ENCODE data around the gene ICAM4. TPM values are rescaled to one million over a fixed set of nuclear protein-coding genes. Genes with fewer than 3 reads are reported as not detected.

Gene ICAM4
- total and polyA plus RNA-seq, 2 of the 8 experiments (the other 6 are each of a cell fraction or from before 2014, with no cell fraction given) = 1.5 to 4.1 TPM

GRCh38 chr19:10270616-10271394, 15.9 kb upstream of the ICAM4 start, which contains the start of gene ICAM1 (continued):
- TF ChIP-seq BACH1 (IDR thresholded peaks at IDR 0.05; ENCODE audit: low read length) (no peak), CTCF (IDR thresholded peaks at IDR 0.05; ENCODE audit: control extremely low read depth in 1 of 3, insufficient read depth in 1 of 3, low read depth in 1 of 3, low read length in 3 of 3) (peak in 1 of 3 experiments; percentile 11; a peak in 2 of 4 replicates), RNF2 (IDR thresholded peaks at IDR 0.05; ENCODE audit: borderline replicate concordance, low read depth, low read length, missing control alignments, poor library complexity, severe bottlenecking) (no peak), GABPA (IDR thresholded peaks at IDR 0.05; ENCODE audit: borderline replicate concordance, insufficient read depth, low read length) (peak; percentile 45; the same call in 1 of the 2 replicates), RFX5 (IDR thresholded peaks at IDR 0.05; ENCODE audit: borderline replicate concordance, low read depth, low read length) (no peak), TAF1 (IDR thresholded peaks at IDR 0.05; ENCODE audit: low read depth, low read length) (peak; percentile 59), ATF3 (IDR thresholded peaks at IDR 0.05; ENCODE audit: insufficient read depth, low read depth, low read length) (no peak), EP300 (IDR thresholded peaks at IDR 0.05; ENCODE audit: borderline replicate concordance in 1 of 2, low read depth in 2 of 2, low read length in 2 of 2) (no peak), MAFK (IDR thresholded peaks at IDR 0.05; ENCODE audit: low read depth, low read length) (no peak), SIN3A (conservative IDR thresholded peaks at IDR 0.05 in 1 of 2, IDR thresholded peaks at IDR 0.05 in 1 of 2; ENCODE audit: low read depth in 1 of 2, low read length in 2 of 2) (no peak), HDAC2 (IDR thresholded peaks at IDR 0.05; ENCODE audit: borderline replicate concordance in 1 of 2, low read depth in 2 of 2, low read length in 2 of 2) (peak in 1 of 2 experiments; percentile 48; a peak in 1 of 4 replicates), SAP30 (IDR thresholded peaks at IDR 0.05; ENCODE audit: insufficient read depth, insufficient replicate concordance, low read length) (no peak), CHD2 (IDR thresholded peaks at IDR 0.05; ENCODE audit: low read length) (no peak), SUZ12 (IDR thresholded peaks at IDR 0.05; ENCODE audit: low read length) (peak; percentile 1; the same call in 1 of the 2 replicates), TAF7 (optimal IDR thresholded peaks at IDR 0.05; ENCODE audit: borderline replicate concordance, low read depth, low read length) (no peak), CHD1 (IDR thresholded peaks at IDR 0.05; ENCODE audit: low read depth, low read length) (no peak), FOSL1 (IDR thresholded peaks at IDR 0.05; ENCODE audit: insufficient read depth, low read depth, low read length) (no peak)
